Fibroblast of skin of left biceps (primary cell): ENCODE results near the gene CHST10.

Experiments used
- DNase-seq, 2 experiments: peaks; one replicate each; pipeline ENCODE4 v3.0.0-alpha.2; 2013; ENCODE audit warnings: low read depth in 2 of 2

Gene CHST10

GRCh38 chr2:100416397-100416934, 1.0 kb downstream of the CHST10 start:
- DNase-seq: no peak

GRCh38 chr2:100413571-100413970, 3.9 kb downstream of the CHST10 start:
- DNase-seq: no peak

GRCh38 chr2:100412881-100413321, 4.6 kb downstream of the CHST10 start:
- DNase-seq: no peak

GRCh38 chr2:100412466-100412865, 5.0 kb downstream of the CHST10 start:
- no peak for DNase-seq

GRCh38 chr2:100411841-100412292, 5.6 kb downstream of the CHST10 start:
- DNase-seq: no peak

- DNase-seq: no peak
Measured at GRCh38 chr2:100409975-100410647, 7.4 kb downstream of the CHST10 start.

GRCh38 chr2:100409461-100409860, 8.0 kb downstream of the CHST10 start:
- DNase-seq: no peak

GRCh38 chr2:100408941-100409340, 8.5 kb downstream of the CHST10 start:
- DNase-seq: no peak

GRCh38 chr2:100408104-100408503, 9.4 kb downstream of the CHST10 start:
- DNase-seq: no peak

- DNase-seq: no peak
Measured at GRCh38 chr2:100407563-100407962, 9.9 kb downstream of the CHST10 start.

GRCh38 chr2:100407073-100407472, 10.4 kb downstream of the CHST10 start:
- DNase-seq: no peak

GRCh38 chr2:100406120-100406508, 11.4 kb downstream of the CHST10 start:
- no peak for DNase-seq

- DNase-seq: no peak
Measured at GRCh38 chr2:100405403-100406119, 11.9 kb downstream of the CHST10 start.

GRCh38 chr2:100404411-100404810, 13.1 kb downstream of the CHST10 start:
- no peak for DNase-seq

GRCh38 chr2:100403722-100404121, 13.7 kb downstream of the CHST10 start:
- no peak for DNase-seq

- no peak for DNase-seq
Measured at GRCh38 chr2:100401268-100401667, 16.2 kb downstream of the CHST10 start.

- DNase-seq: no peak
Measured at GRCh38 chr2:100399714-100400113, 17.8 kb downstream of the CHST10 start.

GRCh38 chr2:100397976-100398375, 19.5 kb downstream of the CHST10 start:
- DNase-seq: no peak

GRCh38 chr2:100397118-100397860, 20.2 kb downstream of the CHST10 start:
- no peak for DNase-seq

GRCh38 chr2:100396483-100396882, 21.0 kb downstream of the CHST10 start:
- no peak for DNase-seq

- no peak for DNase-seq
Measured at GRCh38 chr2:100395532-100396350, 21.7 kb downstream of the CHST10 start.
